ENCODE results near the gene KRTAP5-8.

GRCh38 chr11:71542382-71542781 lies 4.6 kb downstream of the KRTAP5-8 start:
- TF ChIP-seq CTCF (IDR thresholded peaks at IDR 0.05; ENCODE audit: poor library complexity) (no peak), EZH2 (IDR thresholded peaks at IDR 0.05; ENCODE audit: borderline replicate concordance) (no peak)
